SK-N-MC (cell line): Measurements from ENCODE around the gene DNAH12.

Experiments used
- EZH2 ChIP-seq: fragments of 200-600 bp; sonication (generic); IDR thresholded peaks from one replicate; pipeline ENCODE4 v1.6.1; 2017; ENCODE audit warnings: antibody characterized with exemption
- POLR2AphosphoS5 ChIP-seq: IDR thresholded peaks from 2 replicates; pipeline ENCODE4 v1.6.1; 2012; ENCODE audit warnings: mild to moderate bottlenecking, low read depth, low read length, borderline replicate concordance

GRCh38 chr3:57464801-57465200, 79.3 kb downstream of the DNAH12 start:
- TF ChIP-seq POLR2AphosphoS5 = no peak
- TF ChIP-seq EZH2 = no peak
